WTC11 (cell line): ENCODE measurements around the gene BLOC1S3.

Source experiments
- CBFB ChIP-seq: sonication (generic); formaldehyde crosslinking; IDR thresholded peaks from 2 replicates; pipeline ENCODE4 v1.8.1; 2022; ENCODE audit warnings: mild to moderate bottlenecking, low read depth, missing genetic modification reagents
- ZNF425 ChIP-seq: fragments of 250-450 bp; sonication (Bioruptor Pico); conservative IDR thresholded peaks from 2 replicates; pipeline ENCODE4 v1.9.0; 2021; ENCODE audit warnings: mild to moderate bottlenecking

GRCh38 chr19:45156751-45157150 is 21.8 kb upstream of the BLOC1S3 start:
- no peak for TF ChIP-seq ZNF425 (CRISPR knock-in tag)
- TF ChIP-seq CBFB, result no peak
